Fibroblast of the conjunctiva (primary cell): ENCODE measurements around the gene ASPG.

Experiments
- DNase-seq: peaks from one replicate; pipeline ENCODE4 v3.0.0-alpha.2; 2010; ENCODE audit warnings: low read depth

ASPG gene

GRCh38 chr14:104085032-104085888, at the start of gene ASPG:
Gene ASPG, plus strand, starts transcription at chr14:104085700. Its CDS starts 71 bp downstream, at chr14:104085771.
- no peak for DNase-seq

GRCh38 chr14:104036212-104036611, 49.3 kb upstream of the ASPG start:
- DNase-seq = no peak

GRCh38 chr14:104037074-104037473, 48.4 kb upstream of the ASPG start:
- no peak for DNase-seq

GRCh38 chr14:104037903-104038302, 47.6 kb upstream of the ASPG start:
- DNase-seq = no peak

- no peak for DNase-seq
These were observed 46.3 kb upstream of the ASPG start for GRCh38 chr14:104039214-104039613.

GRCh38 chr14:104040539-104040938, 45.0 kb upstream of the ASPG start:
- DNase-seq = no peak

- no peak for DNase-seq
These were observed 43.9 kb upstream of the ASPG start for GRCh38 chr14:104041430-104042104.

GRCh38 chr14:104044016-104044415, 41.5 kb upstream of the ASPG start:
- DNase-seq = no peak

GRCh38 chr14:104047761-104048160, 37.7 kb upstream of the ASPG start:
- DNase-seq = no peak

- peak; percentile 51 for DNase-seq
These were observed 36.6 kb upstream of the ASPG start for GRCh38 chr14:104048758-104049507.

- DNase-seq = no peak
These were observed 35.8 kb upstream of the ASPG start for GRCh38 chr14:104049576-104050240.

GRCh38 chr14:104051092-104051813, 34.2 kb upstream of the ASPG start:
- no peak for DNase-seq

GRCh38 chr14:104054222-104054905, 31.1 kb upstream of the ASPG start:
- DNase-seq = no peak

GRCh38 chr14:104062281-104062680, 23.2 kb upstream of the ASPG start:
- no peak for DNase-seq

- DNase-seq = no peak
These were observed 21.5 kb upstream of the ASPG start for GRCh38 chr14:104064003-104064402.

- DNase-seq = no peak
These were observed 19.2 kb upstream of the ASPG start for GRCh38 chr14:104066279-104066678.

- DNase-seq = no peak
These were observed 18.7 kb upstream of the ASPG start for GRCh38 chr14:104066719-104067295.

GRCh38 chr14:104069541-104069940, 16.0 kb upstream of the ASPG start:
- DNase-seq = no peak

GRCh38 chr14:104072586-104072985, 12.9 kb upstream of the ASPG start:
- no peak for DNase-seq

GRCh38 chr14:104073764-104074163, 11.7 kb upstream of the ASPG start:
- no peak for DNase-seq
